GM12875 (cell line): ENCODE data around the gene TGM1.
"Not testable (repeated sequence)": the region's sequence is repeated elsewhere in the genome, so short reads cannot be mapped to it uniquely, and the experiment has no call there.

Experiments used
- H3K4me3 ChIP-seq: one replicate; pipeline ENCODE4 v1.5.1; 2011; ENCODE audit warnings: low read depth, low read length, control low read depth
- TF ChIP-seq, protein P1 (sequence below): IDR thresholded peaks from 2 replicates; pipeline ENCODE4 v1.5.1; 2011; ENCODE audit warnings: low read depth, mild to moderate bottlenecking, control low read depth, inconsistent platforms, low read length, moderate library complexity, borderline replicate concordance; ENCODE audit not compliant: insufficient read depth

Gene TGM1

GRCh38 chr14:24207104-24207551, 55.8 kb downstream of the TGM1 start:
- TF ChIP-seq, protein P1, sequence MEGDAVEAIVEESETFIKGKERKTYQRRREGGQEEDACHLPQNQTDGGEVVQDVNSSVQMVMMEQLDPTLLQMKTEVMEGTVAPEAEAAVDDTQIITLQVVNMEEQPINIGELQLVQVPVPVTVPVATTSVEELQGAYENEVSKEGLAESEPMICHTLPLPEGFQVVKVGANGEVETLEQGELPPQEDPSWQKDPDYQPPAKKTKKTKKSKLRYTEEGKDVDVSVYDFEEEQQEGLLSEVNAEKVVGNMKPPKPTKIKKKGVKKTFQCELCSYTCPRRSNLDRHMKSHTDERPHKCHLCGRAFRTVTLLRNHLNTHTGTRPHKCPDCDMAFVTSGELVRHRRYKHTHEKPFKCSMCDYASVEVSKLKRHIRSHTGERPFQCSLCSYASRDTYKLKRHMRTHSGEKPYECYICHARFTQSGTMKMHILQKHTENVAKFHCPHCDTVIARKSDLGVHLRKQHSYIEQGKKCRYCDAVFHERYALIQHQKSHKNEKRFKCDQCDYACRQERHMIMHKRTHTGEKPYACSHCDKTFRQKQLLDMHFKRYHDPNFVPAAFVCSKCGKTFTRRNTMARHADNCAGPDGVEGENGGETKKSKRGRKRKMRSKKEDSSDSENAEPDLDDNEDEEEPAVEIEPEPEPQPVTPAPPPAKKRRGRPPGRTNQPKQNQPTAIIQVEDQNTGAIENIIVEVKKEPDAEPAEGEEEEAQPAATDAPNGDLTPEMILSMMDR = no peak
- H3K4me3 ChIP-seq = no peak overlapping the region

- no peak overlapping the region for H3K4me3 ChIP-seq
- TF ChIP-seq, protein P1 = no peak
These were observed 56.5 kb downstream of the TGM1 start for GRCh38 chr14:24206260-24207103.

GRCh38 chr14:24204163-24205146, 58.5 kb downstream of the TGM1 start:
- TF ChIP-seq, protein P1 = no peak

DNA sequence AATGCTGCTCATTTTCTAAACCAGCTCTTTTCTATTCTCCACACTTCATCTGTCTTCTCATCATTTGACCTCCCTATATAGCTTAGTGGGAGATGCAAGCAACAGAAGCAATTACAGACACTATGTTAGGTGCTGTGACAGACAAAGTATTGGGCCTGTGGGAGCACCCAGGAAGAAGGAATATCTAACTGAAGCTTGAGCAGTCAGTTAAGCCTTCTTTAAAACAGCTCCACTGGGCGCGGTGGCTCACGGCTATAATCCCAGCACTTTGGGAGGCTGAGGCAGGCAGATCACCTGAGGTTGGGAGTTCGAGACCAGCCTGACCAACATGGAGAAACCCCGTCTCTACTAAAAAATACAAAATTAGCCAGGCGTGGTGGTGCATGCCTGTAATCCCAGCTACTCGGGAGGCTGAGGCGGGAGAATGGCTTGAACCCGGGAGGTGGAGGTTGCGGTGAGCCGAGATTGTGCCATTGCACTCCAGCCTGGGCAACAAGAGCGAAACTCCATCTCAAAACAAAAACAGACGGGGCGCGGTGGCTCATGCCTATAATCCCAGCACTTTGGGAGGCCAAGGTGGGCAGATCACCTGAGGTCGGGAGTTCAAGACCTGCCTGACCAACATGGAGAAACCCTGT, 59.6 kb downstream of the TGM1 start:
- not testable (repeated sequence) for H3K4me3 ChIP-seq

More at GRCh38 chr14:24204163-24205146, 58.5 kb downstream of the TGM1 start:
- H3K4me3 ChIP-seq = no peak overlapping the region

DNA sequence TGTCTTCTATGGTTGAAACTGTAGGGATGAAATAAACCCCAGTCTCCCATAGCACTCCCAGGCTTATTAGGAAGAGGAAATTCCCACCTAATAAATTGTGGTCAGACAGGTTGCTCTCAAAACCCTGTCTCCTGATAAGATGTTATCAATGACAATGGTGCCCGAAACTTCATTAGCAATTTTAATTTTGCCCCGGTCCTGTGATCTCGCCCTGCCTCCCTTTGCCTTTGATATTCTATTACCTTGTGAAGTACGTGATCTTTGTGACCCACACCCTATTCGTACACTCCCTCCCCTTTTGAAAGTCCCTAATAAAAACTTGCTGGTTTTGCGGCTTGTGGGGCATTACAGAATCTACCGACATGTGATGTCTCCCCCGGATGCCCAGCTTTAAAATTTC, 60.4 kb downstream of the TGM1 start:
- not testable (repeated sequence) for H3K4me3 ChIP-seq
